HG03469 (cell line): ENCODE measurements around the gene AMPH.
A peak's percentile ranks its signal among the peaks of the same experiment; 100 is the strongest.
"Not testable (repeated sequence)": the region's sequence is repeated elsewhere in the genome, so short reads cannot be mapped to it uniquely, and the experiment has no call there.

Experiments
- ATAC-seq: cut with Tn5 transposase; IDR thresholded peaks from one replicate; pipeline ENCODE4 v1.9.1; 2021; ENCODE audit warnings: mild to moderate bottlenecking, moderate library complexity, moderate number of reproducible peaks; ENCODE audit not compliant: unreplicated experiment

The AMPH gene

GRCh38 chr7:38358273-38358831 lies 272.8 kb downstream of the AMPH start:
- not testable (repeated sequence) for ATAC-seq

DNA sequence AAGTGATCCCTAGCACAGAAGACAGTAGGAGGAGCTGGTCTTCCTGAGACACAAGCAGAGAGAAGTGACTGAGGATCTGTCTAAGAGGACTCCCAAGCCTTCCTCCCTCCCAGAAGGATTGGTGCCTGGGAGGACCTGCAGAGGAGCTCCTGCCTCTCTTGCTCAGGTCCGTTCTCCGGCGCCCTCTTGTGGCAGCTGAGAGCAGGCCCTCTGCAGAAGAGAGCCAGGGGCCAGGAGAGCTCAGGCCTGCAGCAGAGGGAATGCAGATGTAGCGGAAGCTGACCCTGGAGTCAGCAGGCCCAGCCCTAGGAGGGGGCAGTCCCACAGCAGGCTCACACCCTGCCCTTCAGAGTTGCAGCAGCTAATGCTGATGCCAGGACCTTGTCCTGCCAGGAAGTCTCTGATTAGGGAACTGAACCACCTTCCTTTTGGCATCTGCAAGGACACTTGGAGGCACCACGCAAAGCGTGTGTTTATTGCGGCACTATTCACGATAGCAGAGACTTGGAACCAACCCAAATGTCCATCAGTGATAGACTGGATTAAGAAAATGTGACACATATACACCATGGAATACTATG lies 276.8 kb downstream of the AMPH start:
- ATAC-seq, result not testable (repeated sequence)

- not testable (repeated sequence) for ATAC-seq
These were observed 277.7 kb downstream of the AMPH start for GRCh38 chr7:38353431-38353881.

- no peak for ATAC-seq
These were observed 279.6 kb downstream of the AMPH start for GRCh38 chr7:38351601-38352000.

DNA sequence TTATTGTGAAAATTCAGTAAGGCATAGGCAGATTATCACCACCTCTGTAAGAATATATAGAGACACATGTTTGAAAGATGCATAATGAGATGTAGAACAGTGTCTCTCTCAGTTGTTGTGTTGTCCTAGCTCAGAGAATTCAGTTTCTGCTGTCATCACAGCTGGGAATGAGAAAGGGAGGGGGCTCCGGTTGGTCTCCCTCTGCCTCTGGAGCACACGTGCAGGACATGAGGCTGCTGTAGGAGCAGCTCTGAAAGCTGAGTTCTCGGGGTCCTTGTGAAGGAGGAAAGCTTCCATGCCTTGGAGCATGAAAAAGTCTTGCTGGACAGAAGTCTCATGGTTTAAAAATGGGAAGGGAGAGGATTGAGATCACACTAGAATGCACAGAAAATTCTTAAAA lies 280.4 kb downstream of the AMPH start:
- not testable (repeated sequence) for ATAC-seq

GRCh38 chr7:38349869-38350583 lies 281.1 kb downstream of the AMPH start:
- peak; percentile 44 for ATAC-seq

- not testable (repeated sequence) for ATAC-seq
These were observed 281.9 kb downstream of the AMPH start for GRCh38 chr7:38349126-38349795.

DNA sequence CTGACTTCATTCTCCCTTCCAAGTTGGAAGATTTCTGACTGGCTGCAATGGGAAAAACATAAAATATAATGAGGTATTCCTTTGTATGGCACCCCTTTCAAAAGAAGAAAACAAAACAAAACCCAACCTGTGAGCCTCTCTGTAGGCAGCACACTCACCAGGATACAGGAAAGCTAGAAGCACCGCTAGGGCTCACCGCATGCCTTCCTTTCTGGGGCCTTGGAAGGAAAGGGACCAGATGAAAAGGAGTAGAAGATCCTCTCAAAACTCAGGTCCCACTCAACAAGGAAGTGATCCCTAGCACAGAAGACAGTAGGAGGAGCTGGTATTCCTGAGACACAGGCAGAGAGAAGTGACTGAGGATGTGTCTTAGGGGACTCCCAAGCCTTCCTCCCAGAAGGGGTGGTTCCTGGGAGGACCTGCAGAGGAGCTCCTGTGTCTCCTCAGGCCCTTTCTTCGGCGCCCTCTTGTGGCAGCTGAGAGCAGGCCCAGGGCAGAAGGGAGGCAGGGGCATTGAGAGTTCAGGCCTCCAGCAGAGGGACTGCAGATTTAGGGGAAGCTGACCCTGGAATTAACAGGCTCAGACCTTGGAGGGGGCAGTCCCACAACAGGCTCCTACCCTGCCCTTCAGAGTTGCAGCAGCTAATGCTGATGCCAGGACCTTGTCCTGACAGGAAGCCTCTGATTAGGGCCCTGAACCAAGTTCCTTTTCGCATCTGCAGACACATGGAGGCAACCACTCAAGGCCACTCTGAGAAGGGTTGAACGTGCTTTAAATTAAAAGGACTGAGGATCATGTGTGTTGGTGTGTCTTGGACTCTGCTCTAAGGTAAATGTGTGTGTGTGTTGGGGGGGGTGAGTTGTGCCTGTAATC lies 285.6 kb downstream of the AMPH start:
- peak; percentile 30 for ATAC-seq

DNA sequence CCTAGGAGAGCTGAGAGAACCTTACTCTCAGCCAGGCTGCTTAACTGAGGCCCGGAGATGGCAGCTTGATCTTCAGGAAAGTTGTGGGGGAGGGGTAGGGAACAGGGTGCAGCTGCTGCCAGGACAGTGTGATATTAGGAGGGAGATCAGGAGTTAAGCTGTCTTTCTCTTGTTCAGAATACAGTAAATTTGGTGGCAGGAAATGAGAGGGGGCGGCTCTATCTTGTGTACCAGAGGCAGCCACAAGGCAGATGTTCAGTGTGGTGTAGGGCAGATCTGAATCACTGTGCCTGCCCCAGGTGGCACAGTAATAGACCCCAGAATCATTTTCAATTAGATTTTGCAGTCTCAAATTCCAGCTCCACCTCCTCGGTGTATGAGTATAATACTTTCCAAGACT lies 286.4 kb downstream of the AMPH start:
- peak; percentile 29 for ATAC-seq

DNA sequence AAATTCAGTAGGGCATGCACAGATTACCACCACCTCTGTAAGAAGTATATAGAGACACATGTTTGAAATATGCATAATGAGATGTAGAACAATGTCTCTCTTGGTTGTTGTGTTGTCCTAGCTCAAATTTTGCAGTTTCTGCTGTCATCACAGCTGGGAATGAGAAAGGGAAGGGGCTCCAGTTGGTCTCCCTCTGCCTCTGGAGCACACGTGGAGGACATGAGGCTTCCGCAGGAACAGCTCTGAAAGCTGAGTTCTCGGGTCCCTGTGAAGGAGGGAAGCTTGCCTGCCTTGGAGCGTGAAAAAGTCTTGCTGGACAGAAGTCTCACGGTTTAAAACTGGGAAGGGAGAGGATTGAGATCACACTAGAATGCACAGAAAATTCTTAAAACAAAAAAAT lies 289.0 kb downstream of the AMPH start:
- ATAC-seq, result not testable (repeated sequence)

- not testable (repeated sequence) for ATAC-seq
These were observed 289.9 kb downstream of the AMPH start for GRCh38 chr7:38341172-38341705.

DNA sequence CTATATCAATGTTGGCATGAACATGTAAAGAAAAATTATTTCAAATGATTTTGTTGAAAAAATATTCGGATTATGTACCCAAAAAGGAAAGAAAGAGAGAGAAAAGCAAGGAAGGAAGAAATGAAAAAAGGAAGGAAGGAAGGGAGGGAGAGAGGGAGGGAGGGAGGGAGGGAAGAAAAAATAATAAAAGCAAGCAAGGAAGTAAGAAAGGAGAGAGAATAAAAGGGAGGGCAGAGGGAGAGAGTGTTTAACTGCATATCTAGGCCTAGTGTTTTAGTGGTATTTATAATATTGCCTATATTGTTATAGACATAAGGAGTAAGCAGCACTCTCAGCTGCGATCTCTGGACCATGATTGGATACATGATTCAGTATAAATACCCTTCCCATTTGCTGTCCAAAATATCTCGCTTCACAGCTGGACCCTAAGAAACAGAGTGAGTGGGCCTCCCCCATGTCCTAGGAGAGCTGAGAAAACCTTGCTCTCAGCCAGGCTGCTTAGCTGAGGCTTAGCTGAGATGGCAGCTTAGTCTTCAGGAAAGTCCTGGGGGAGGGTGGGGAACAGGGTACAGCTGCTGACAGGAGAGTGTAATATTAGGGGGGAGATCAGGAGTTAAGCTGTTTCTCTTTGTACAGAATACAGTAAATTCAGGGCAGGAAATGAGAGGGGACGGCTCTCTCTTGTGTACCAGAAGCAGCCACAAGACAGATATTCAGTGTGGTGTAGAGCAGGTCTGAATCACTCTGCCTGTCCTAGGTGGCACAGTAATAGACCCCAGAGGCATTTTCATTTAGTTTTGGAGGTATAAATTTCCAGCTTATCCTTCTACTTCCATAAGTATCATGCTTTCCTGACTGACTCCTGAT lies 291.0 kb downstream of the AMPH start:
- ATAC-seq, result no peak

GRCh38 chr7:38336148-38336515 lies 295.0 kb downstream of the AMPH start:
- ATAC-seq, result not testable (repeated sequence)

- peak; percentile 95 for ATAC-seq
These were observed 295.6 kb downstream of the AMPH start for GRCh38 chr7:38335492-38336147.

- no peak for ATAC-seq
These were observed 296.1 kb downstream of the AMPH start for GRCh38 chr7:38335128-38335491.

- ATAC-seq, result no peak
These were observed 297.0 kb downstream of the AMPH start for GRCh38 chr7:38334163-38334562.
